H1 (cell line): ENCODE measurements around the gene PHLPP1. TPM values are rescaled to one million over a fixed set of nuclear protein-coding genes. Genes with fewer than 3 reads are reported as not detected.

Experiments used
- CTCF ChIA-PET: fragments of 300-600 bp; sonication (Branson Sonifier 250); formaldehyde crosslinking; loops from one replicate; lab custom pipeline; 2021; ENCODE audit not compliant: partially characterized antibody; lab: Charles Lee
- POLR2A ChIA-PET: fragments of 300-600 bp; sonication (Branson Sonifier 250); formaldehyde crosslinking; loops from one replicate; lab custom pipeline; 2021; ENCODE audit warnings: inconsistent platforms; ENCODE audit not compliant: partially characterized antibody; lab: Charles Lee
- DNase-seq, 2 experiments: peaks; one replicate each; pipeline versions ENCODE4 v3.0.0 to v3.0.0-alpha.2; 2010 to 2022; ENCODE audit warnings: low spot score in 2 of 2, low read depth in 1 of 2, mixed read lengths in 1 of 2
- FAIRE-seq: peaks from 2 replicates; lab custom pipeline; 2011; peaks lifted over from hg19 to GRCh38; lab: Jason Lieb, UNC
- H2AFZ ChIP-seq: 2 replicates; pipeline ENCODE4 v1.8.1; 2012; ENCODE audit warnings: low read length, inconsistent platforms
- H2AK5ac ChIP-seq: 2 replicates; pipeline ENCODE4 v1.6.1; 2013; ENCODE audit warnings: low read depth, low read length
- H2BK120ac ChIP-seq: replicated peaks from 2 replicates; pipeline ENCODE3; 2013; ENCODE audit warnings: low read depth, low read length, inconsistent platforms
- H2BK12ac ChIP-seq: 2 replicates; pipeline ENCODE4 v1.6.1; 2013; ENCODE audit warnings: low read depth, low read length
- H2BK15ac ChIP-seq: 2 replicates; pipeline ENCODE4 v1.6.1; 2013; ENCODE audit warnings: low read length
- H2BK20ac ChIP-seq: 2 replicates; pipeline ENCODE4 v1.6.1; 2013; ENCODE audit warnings: low read length
- H2BK5ac ChIP-seq: 2 replicates; pipeline ENCODE4 v1.6.1; 2013; ENCODE audit warnings: low read depth, low read length
- H3K14ac ChIP-seq: 2 replicates; pipeline ENCODE4 v1.6.1; 2013; ENCODE audit warnings: inconsistent platforms; ENCODE audit not compliant: insufficient read length
- H3K18ac ChIP-seq: 2 replicates; pipeline ENCODE4 v1.6.1; 2013; ENCODE audit warnings: low read length; ENCODE audit errors: extremely low read depth
- H3K23ac ChIP-seq: 2 replicates; pipeline ENCODE4 v1.6.1; 2013; ENCODE audit warnings: inconsistent platforms; ENCODE audit not compliant: insufficient read length
- H3K23me2 ChIP-seq: 2 replicates; pipeline ENCODE4 v1.6.1; 2013; ENCODE audit warnings: low read depth, low read length
- H3K27ac ChIP-seq: 2 replicates; pipeline ENCODE4 v1.6.1; 2011; ENCODE audit warnings: low read depth, low read length, inconsistent platforms
- H3K27me3 ChIP-seq, 4 experiments: replicated peaks in 1 of 4; 1 replicate in 1 of 4; 2 replicates in 3 of 4; pipeline versions ENCODE4 v1.6.1 to v1.8.1; 2011 to 2013; ENCODE audit warnings: low read length in 3 of 4, mild to moderate bottlenecking in 3 of 4, inconsistent platforms in 2 of 4, mixed read lengths in 2 of 4, moderate library complexity in 1 of 4; ENCODE audit not compliant: control insufficient read depth in 3 of 4, insufficient read depth in 3 of 4; ENCODE audit errors: extremely low read depth in 1 of 4
- H3K36me3 ChIP-seq, 4 experiments: 2 replicates each; pipeline versions ENCODE4 v1.6.1 to v1.8.1; 2011 to 2013; ENCODE audit warnings: mild to moderate bottlenecking in 4 of 4, low read length in 3 of 4, moderate library complexity in 2 of 4, control low read depth in 1 of 4, inconsistent platforms in 1 of 4; ENCODE audit not compliant: insufficient read depth in 4 of 4, control insufficient read depth in 2 of 4
- H3K4ac ChIP-seq: replicated peaks from 2 replicates; pipeline ENCODE3; 2013; ENCODE audit warnings: low read length, low read depth, mixed read lengths, inconsistent platforms; ENCODE audit not compliant: insufficient read length
- H3K4me1 ChIP-seq, 4 experiments: replicated peaks in 1 of 4; 1 replicate in 1 of 4; 2 replicates in 3 of 4; pipeline versions ENCODE4 v1.6.1 to v1.8.1; 2011 to 2013; ENCODE audit warnings: low read length in 3 of 4, inconsistent platforms in 2 of 4, mixed read lengths in 1 of 4; ENCODE audit not compliant: insufficient read depth in 4 of 4, control insufficient read depth in 3 of 4
- H3K4me2 ChIP-seq, 2 experiments: 2 replicates each; pipeline versions ENCODE4 v1.6.1 to v1.8.1; 2011 to 2013; ENCODE audit warnings: low read depth in 2 of 2, low read length in 2 of 2, control low read depth in 1 of 2, inconsistent platforms in 1 of 2, mild to moderate bottlenecking in 1 of 2; ENCODE audit not compliant: insufficient read depth in 1 of 2
- H3K4me3 ChIP-seq, 4 experiments: fragments of 200-600, 300-600 bp in 1 of 4; sonication (generic), shearing (Covaris generic), sonication (Bioruptor Twin) in 1 of 4; 2 replicates each; pipeline versions ENCODE4 v1.5.1 to v1.8.1; 2011 to 2016; ENCODE audit warnings: low read length in 4 of 4, low read depth in 3 of 4, control low read depth in 2 of 4, inconsistent platforms in 2 of 4, mild to moderate bottlenecking in 2 of 4, mixed read lengths in 1 of 4, moderate library complexity in 1 of 4; ENCODE audit not compliant: insufficient read depth in 2 of 4; ENCODE audit errors: extremely low read depth in 1 of 4
- H3K56ac ChIP-seq: replicated peaks from 2 replicates; pipeline ENCODE3; 2013; ENCODE audit warnings: low read depth, mild to moderate bottlenecking, mixed read lengths, low read length, inconsistent platforms; ENCODE audit not compliant: insufficient read length
- H3K79me1 ChIP-seq: 2 replicates; pipeline ENCODE4 v1.6.1; 2013; ENCODE audit warnings: low read depth, low read length, control low read depth
- H3K79me2 ChIP-seq, 2 experiments: 2 replicates each; pipeline versions ENCODE4 v1.6.1 to v1.8.1; 2012 to 2013; ENCODE audit warnings: low read length in 2 of 2, mild to moderate bottlenecking in 2 of 2, inconsistent platforms in 1 of 2; ENCODE audit not compliant: insufficient read depth in 2 of 2, control insufficient read depth in 1 of 2
- H3K9ac ChIP-seq, 4 experiments: replicated peaks in 1 of 4; 1 replicate in 1 of 4; 2 replicates in 3 of 4; pipeline versions ENCODE4 v1.6.1 to v1.8.1; 2011 to 2013; ENCODE audit warnings: low read depth in 3 of 4, low read length in 3 of 4, control low read depth in 2 of 4, mild to moderate bottlenecking in 2 of 4, moderate library complexity in 2 of 4, inconsistent platforms in 1 of 4; ENCODE audit errors: extremely low read depth in 1 of 4
- H3K9me3 ChIP-seq, 2 experiments: 2 replicates each; pipeline versions ENCODE4 v1.6.1 to v1.8.1; 2012 to 2013; ENCODE audit warnings: mild to moderate bottlenecking in 2 of 2, moderate library complexity in 2 of 2, control low read depth in 1 of 2, inconsistent platforms in 1 of 2, low read depth in 1 of 2, low read length in 1 of 2, mixed read lengths in 1 of 2; ENCODE audit not compliant: insufficient read depth in 2 of 2
- H4K20me1 ChIP-seq, 2 experiments: replicated peaks in 1 of 2; 2 replicates each; pipeline versions ENCODE3 to v1.8.1; 2011 to 2013; ENCODE audit warnings: inconsistent platforms in 2 of 2, low read length in 2 of 2, mild to moderate bottlenecking in 1 of 2; ENCODE audit not compliant: insufficient read depth in 2 of 2, control insufficient read depth in 1 of 2
- H4K5ac ChIP-seq: 2 replicates; pipeline ENCODE4 v1.6.1; 2013; ENCODE audit warnings: low read length, low read depth, mixed read lengths, inconsistent platforms; ENCODE audit not compliant: insufficient read length
- H4K8ac ChIP-seq: 2 replicates; pipeline ENCODE4 v1.8.0; 2013; ENCODE audit warnings: mild to moderate bottlenecking, moderate library complexity, low read length, inconsistent platforms; ENCODE audit not compliant: insufficient read depth; ENCODE audit errors: extremely low read depth
- H4K91ac ChIP-seq: replicated peaks from 2 replicates; pipeline ENCODE3; 2013; ENCODE audit warnings: low read length, mixed read lengths, inconsistent platforms; ENCODE audit not compliant: insufficient read length
- CEBPB ChIP-seq: IDR thresholded peaks from 2 replicates; pipeline ENCODE4 v1.6.1; 2012; ENCODE audit warnings: low read depth, low read length
- CREB1 ChIP-seq: IDR thresholded peaks from 2 replicates; pipeline ENCODE4 v1.6.1; 2012; ENCODE audit warnings: inconsistent platforms
- NRF1 ChIP-seq: IDR thresholded peaks from 2 replicates; pipeline ENCODE4 v1.6.1; 2011; ENCODE audit warnings: mild to moderate bottlenecking, low read depth, low read length, improper control_type of control experiment
- PHF8 ChIP-seq: fragments of 200-600 bp; sonication (generic); conservative IDR thresholded peaks from 2 replicates; pipeline ENCODE4 v1.7.1; 2012; ENCODE audit warnings: low read depth, mild to moderate bottlenecking, inconsistent platforms, low read length, moderate library complexity
- SP2 ChIP-seq: IDR thresholded peaks from 2 replicates; pipeline ENCODE4 v1.6.1; 2012; ENCODE audit warnings: mild to moderate bottlenecking, low read length, inconsistent platforms
- TCF12 ChIP-seq: IDR thresholded peaks from 2 replicates; pipeline ENCODE4 v1.6.1; 2011; ENCODE audit warnings: low read depth, mild to moderate bottlenecking, low read length
- ZNF274 ChIP-seq: IDR thresholded peaks from 2 replicates; pipeline ENCODE4 v1.7.0; 2012; ENCODE audit warnings: low read length, borderline replicate concordance; ENCODE audit errors: extremely low read depth
- WGBS, 2 experiments: shearing (Covaris generic) in 1 of 2; methylation state at CpG; one replicate each; pipeline versions ENCODE4 v1.1.6 to v1.1.7; 2013 to 2015; ENCODE audit warnings: low lambda C conversion rate in 2 of 2, mixed read lengths in 2 of 2, inconsistent platforms in 1 of 2, low coverage in 1 of 2, missing lambda C conversion rate in 1 of 2; ENCODE audit not compliant: insufficient replicate concordance in 2 of 2, insufficient coverage in 1 of 2, insufficient read length in 1 of 2; ENCODE audit errors: extremely low coverage in 1 of 2, missing lambda C conversion rate in 1 of 2; 5-methylcytosine and 5-hydroxymethylcytosine counted together
- polyA plus RNA-seq, 7 experiments: library from polyadenylated mRNA; depleted of rRNA in 3 of 7; stranded (reverse) in 5 of 7; unstranded in 2 of 7; fragments of >200 nt in 5 of 7; fragments of 200-250 nt in 2 of 7; gene quantifications; 1 replicate in 5 of 7; 2 replicates in 1 of 7; 4 replicates in 1 of 7; pipeline versions ENCODE4 v1.2.1 to v1.2.3, GENCODE V29; 2011 to 2013; ENCODE audit warnings: missing spikeins in 2 of 7, mixed read lengths in 2 of 7
- total RNA-seq: library from RNA; stranded (reverse); fragmentation: NEBNext Ultra II Directional; extraction: Animal tissue kit (Norgen Biotek cat#: 25700); gene quantifications from 2 replicates; pipeline ENCODE4 v1.2.1, GENCODE V29; 2021

Gene PHLPP1
- total and polyA plus RNA-seq, 2 of the 8 experiments (the other 6 are each of a cell fraction or from before 2014, with no cell fraction given), result 28.0 to 66.3 TPM

DNA sequence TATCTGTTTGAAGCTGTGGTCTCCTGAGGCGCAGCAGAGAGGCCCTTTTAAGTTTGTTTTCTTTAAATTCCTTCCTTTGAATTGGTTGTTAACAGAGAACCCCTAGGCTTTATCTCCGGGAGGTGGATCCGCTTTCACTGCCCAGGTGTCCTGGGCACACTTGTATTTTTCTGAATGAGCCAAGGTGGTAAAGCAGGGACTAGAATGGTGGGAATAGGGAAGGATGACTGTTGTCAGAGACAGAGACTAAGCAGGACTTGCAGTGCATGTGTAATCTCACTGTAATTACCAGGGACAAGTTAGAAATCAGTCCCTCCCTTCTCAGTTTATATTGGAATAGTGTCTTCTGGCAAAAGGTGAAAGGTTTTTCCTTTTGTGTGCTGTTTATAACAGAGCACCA, 72.8 kb downstream of the PHLPP1 start:
- Histone ChIP-seq H3K79me1 (peaks cover 5% of the 10 kb centered on the region; the same call in 1 of the 2 replicates), H3K23me2 (no peaks in the 10 kb centered on the region; the same call in 1 of the 2 replicates), H3K23ac (no peak overlapping the region), H3K27me3 (no peaks in the 10 kb centered on the region), H2AK5ac (no peak overlapping the region), H3K4me2 (peak overlapping the region; percentile 10 to 42; a peak in 2 of 4 replicates), H2BK20ac (no peak overlapping the region), H4K20me1 (peaks cover 6 to 7% of the 10 kb centered on the region in 2 experiments), H3K14ac (no peak overlapping the region), H3K79me2 (peaks cover 9 to 99% of the 10 kb centered on the region in 2 experiments; a peak in 3 of 4 replicates), H4K8ac (no peak overlapping the region), H4K5ac (no peak overlapping the region), H2BK15ac (no peak overlapping the region), H3K4me3 (peak overlapping the region in 2 of 4 experiments; percentile 3 to 15; a peak in 1 of 8 replicates), H3K27ac (no peak overlapping the region), H2BK12ac (no peak overlapping the region), H2BK120ac (no peak overlapping the region), H2AFZ (no peak overlapping the region), H3K9me3 (no peaks in the 10 kb centered on the region), H3K56ac (no peak overlapping the region), H3K9ac (no peak overlapping the region), H3K18ac (no peak overlapping the region), H4K91ac (no peak overlapping the region), H3K4me1 (peaks cover 2 to 30% (median 20%) of the 10 kb centered on the region in 4 experiments; a peak in 6 of 7 replicates), H3K36me3 (no peaks in the 10 kb centered on the region), H2BK5ac (no peak overlapping the region), H3K4ac (no peak overlapping the region)
- ChIA-PET POLR2A (no interaction called here), CTCF (interaction anchor here (1.2 kb wide), 1 partner anchor 15 kb away, joined by 4 read pairs; no protein-coding TSS in a partner anchor)
- TF ChIP-seq CEBPB (no peak), TCF12 (peak; percentile 45; the same call in 1 of the 2 replicates), NRF1 (no peak), PHF8 (no peak), SP2 (no peak), ZNF274 (no peak), CREB1 (no peak)
- DNase-seq (peak in 1 of 2 experiments; percentile 7), FAIRE-seq (peak; percentile 88)
- WGBS, 2 experiments, result 12% methylated on average over 3 of the region's 3 CpGs; no CpG with 5 or more reads in 1 of the 2 experiments
